GM12891 (cell line): ENCODE results near the gene COL2A1.

ENCODE experiments used
- DNase-seq: peaks from one replicate; pipeline ENCODE4 v3.0.0; 2011; ENCODE audit warnings: low spot score; ENCODE audit not compliant: insufficient read length
- FAIRE-seq: peaks from 2 replicates; lab custom pipeline; 2011; peaks lifted over from hg19 to GRCh38; lab: Jason Lieb, UNC
- PAX5 ChIP-seq: IDR thresholded peaks from 2 replicates; pipeline ENCODE4 v1.6.1; 2011; ENCODE audit warnings: low read length, moderate library complexity, mild to moderate bottlenecking; ENCODE audit not compliant: insufficient read depth, severe bottlenecking
- POLR2A ChIP-seq: IDR thresholded peaks from 2 replicates; pipeline ENCODE4 v1.6.1; 2011; ENCODE audit warnings: low read depth, low read length, control low read depth
- POLR2AphosphoS5 ChIP-seq: IDR thresholded peaks from 2 replicates; pipeline ENCODE4 v1.6.1; 2011; ENCODE audit warnings: low read depth, low read length, control low read depth
- POU2F2 ChIP-seq: IDR thresholded peaks from 2 replicates; pipeline ENCODE4 v1.6.1; 2011; ENCODE audit warnings: low read depth, mild to moderate bottlenecking, control low read depth, low read length, moderate library complexity
- SPI1 ChIP-seq: IDR thresholded peaks from 2 replicates; pipeline ENCODE4 v1.6.1; 2011; ENCODE audit warnings: low read depth, low read length, control low read depth
- TAF1 ChIP-seq: IDR thresholded peaks from 2 replicates; pipeline ENCODE4 v1.6.1; 2011; ENCODE audit warnings: low read depth, low read length, control low read depth

Gene COL2A1

GRCh38 chr12:48041591-48042423, 37.5 kb upstream of the COL2A1 start:
- DNase-seq (no peak), FAIRE-seq (no peak)
- TF ChIP-seq PAX5 (no peak), SPI1 (no peak), TAF1 (no peak), POLR2A (no peak), POU2F2 (no peak), POLR2AphosphoS5 (no peak)

GRCh38 chr12:48040354-48040753, 36.1 kb upstream of the COL2A1 start:
- DNase-seq (no peak), FAIRE-seq (no peak)
- TF ChIP-seq PAX5 (no peak), POU2F2 (no peak), POLR2AphosphoS5 (no peak)

GRCh38 chr12:48039151-48039550, 34.9 kb upstream of the COL2A1 start:
- FAIRE-seq (no peak), DNase-seq (no peak)
- TF ChIP-seq POLR2A: no peak
- TF ChIP-seq PAX5: no peak
- TF ChIP-seq POLR2AphosphoS5: no peak
- no peak for TF ChIP-seq TAF1
- no peak for TF ChIP-seq SPI1
- no peak for TF ChIP-seq POU2F2

GRCh38 chr12:48038085-48038484, 33.8 kb upstream of the COL2A1 start:
- DNase-seq (no peak), FAIRE-seq (no peak)
- TF ChIP-seq POLR2A (no peak), TAF1 (no peak), POU2F2 (no peak)

GRCh38 chr12:48037267-48037915, 33.1 kb upstream of the COL2A1 start:
- TF ChIP-seq POLR2AphosphoS5 (no peak), PAX5 (no peak), POU2F2 (no peak), POLR2A (no peak), SPI1 (no peak)
- FAIRE-seq (no peak), DNase-seq (no peak)

GRCh38 chr12:48036818-48037217, 32.5 kb upstream of the COL2A1 start:
- TF ChIP-seq POLR2AphosphoS5: no peak
- TF ChIP-seq SPI1: no peak
- no peak for TF ChIP-seq PAX5
- no peak for TF ChIP-seq TAF1
- no peak for TF ChIP-seq POU2F2
- TF ChIP-seq POLR2A: no peak
- FAIRE-seq (no peak), DNase-seq (no peak)

GRCh38 chr12:48034835-48035805, 30.8 kb upstream of the COL2A1 start:
- DNase-seq: no peak
- no peak for FAIRE-seq
- TF ChIP-seq POU2F2 (no peak), SPI1 (no peak)

GRCh38 chr12:48033451-48033850, 29.2 kb upstream of the COL2A1 start:
- FAIRE-seq (no peak), DNase-seq (no peak)
- TF ChIP-seq TAF1 (no peak), POU2F2 (no peak), POLR2AphosphoS5 (no peak), PAX5 (no peak), POLR2A (no peak), SPI1 (no peak)

DNA sequence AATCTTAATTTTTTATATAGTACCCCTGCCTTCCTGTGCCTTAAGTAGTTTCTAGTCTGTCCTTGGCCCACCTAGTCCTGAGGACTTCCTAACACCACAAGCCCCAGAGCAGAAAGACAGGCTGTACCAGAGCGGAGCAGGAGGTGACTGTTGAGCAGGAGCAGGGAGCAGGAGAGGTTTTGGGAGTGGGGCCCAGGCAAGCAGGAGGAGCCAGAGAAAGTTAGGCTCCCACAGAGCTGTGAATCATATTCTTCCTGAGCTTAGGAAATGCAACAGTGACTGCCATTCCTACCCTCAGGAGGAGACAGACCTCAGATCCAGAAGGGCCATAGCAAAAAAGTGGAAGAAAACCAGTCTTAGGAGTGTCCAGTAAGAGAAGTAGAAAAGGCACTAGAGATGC, 28.3 kb upstream of the COL2A1 start:
- TF ChIP-seq POU2F2: no peak
- no peak for TF ChIP-seq POLR2A
- no peak for TF ChIP-seq POLR2AphosphoS5
- TF ChIP-seq PAX5: no peak
- no peak for TF ChIP-seq TAF1
- no peak for TF ChIP-seq SPI1
- DNase-seq (no peak), FAIRE-seq (no peak)
